ENCODE data around the gene OPALIN. TPM values are rescaled to one million over a fixed set of nuclear protein-coding genes. Genes with fewer than 3 reads are reported as not detected.

OPALIN gene
- total RNA-seq, 1 donor, result not detected

- no peak overlapping the region for H3K4me3 ChIP-seq (ENCODE audit: low read depth, low read length)
- no peak for DNase-seq (ENCODE audit: low read depth)
- TF ChIP-seq CTCF (IDR thresholded peaks at IDR 0.05; ENCODE audit: insufficient read depth, low read length), result no peak
These were observed 10.2 kb upstream of the OPALIN start for GRCh38 chr10:96368971-96369370.

DNA sequence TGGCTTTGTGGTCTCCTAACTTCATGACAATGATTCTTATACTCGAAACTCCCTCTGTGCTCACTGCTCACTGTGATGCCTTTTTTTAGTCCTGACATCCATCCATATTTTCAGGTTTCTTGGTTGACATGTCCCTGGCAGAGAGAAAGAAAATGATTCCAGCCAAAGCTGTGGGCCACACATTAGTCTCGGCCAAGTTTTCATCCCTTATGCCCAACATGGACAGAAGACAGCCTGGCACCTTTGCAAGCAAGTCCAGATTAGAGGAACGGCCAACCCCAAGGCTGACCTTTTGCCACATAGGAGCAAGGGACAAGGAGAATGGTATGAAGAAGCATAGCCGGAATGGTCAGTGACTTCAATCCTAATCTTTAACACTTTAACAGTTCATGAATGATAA is 8.7 kb upstream of the OPALIN start:
- DNase-seq (ENCODE audit: low read depth), result no peak
- TF ChIP-seq CTCF (IDR thresholded peaks at IDR 0.05; ENCODE audit: insufficient read depth, low read length), result no peak

GRCh38 chr10:96366508-96366907 is 7.7 kb upstream of the OPALIN start:
- DNase-seq (ENCODE audit: low read depth), result no peak
- TF ChIP-seq CTCF (IDR thresholded peaks at IDR 0.05; ENCODE audit: insufficient read depth, low read length), result no peak
- no peak overlapping the region for H3K4me3 ChIP-seq (ENCODE audit: low read depth, low read length)

More for the DNA sequence above, 8.7 kb upstream of the OPALIN start:
- H3K4me3 ChIP-seq (ENCODE audit: low read depth, low read length), result no peak overlapping the region

DNA sequence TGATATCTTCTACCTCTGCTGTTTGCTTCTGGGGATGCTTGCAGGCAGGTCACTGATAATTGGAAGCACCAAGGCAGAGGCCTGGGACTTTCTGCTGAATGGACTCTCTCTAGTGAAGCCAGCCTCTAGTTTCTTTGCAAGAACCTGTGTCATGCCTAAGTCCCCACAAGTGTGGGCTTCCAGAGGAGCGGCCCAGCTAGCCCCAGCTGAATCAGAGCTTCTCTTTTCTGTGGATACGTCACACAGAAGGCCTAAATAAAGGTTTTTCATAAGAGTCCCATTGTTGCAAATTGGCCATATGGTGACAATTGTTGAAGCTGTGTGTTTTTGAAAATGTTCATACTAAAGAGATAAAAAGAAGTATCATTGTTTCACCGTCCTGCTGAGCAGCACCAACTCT is 6.8 kb upstream of the OPALIN start:
- DNase-seq (ENCODE audit: low read depth), result no peak
- H3K4me3 ChIP-seq (ENCODE audit: low read depth, low read length), result no peak overlapping the region
- no peak for TF ChIP-seq CTCF (IDR thresholded peaks at IDR 0.05; ENCODE audit: insufficient read depth, low read length)

DNA sequence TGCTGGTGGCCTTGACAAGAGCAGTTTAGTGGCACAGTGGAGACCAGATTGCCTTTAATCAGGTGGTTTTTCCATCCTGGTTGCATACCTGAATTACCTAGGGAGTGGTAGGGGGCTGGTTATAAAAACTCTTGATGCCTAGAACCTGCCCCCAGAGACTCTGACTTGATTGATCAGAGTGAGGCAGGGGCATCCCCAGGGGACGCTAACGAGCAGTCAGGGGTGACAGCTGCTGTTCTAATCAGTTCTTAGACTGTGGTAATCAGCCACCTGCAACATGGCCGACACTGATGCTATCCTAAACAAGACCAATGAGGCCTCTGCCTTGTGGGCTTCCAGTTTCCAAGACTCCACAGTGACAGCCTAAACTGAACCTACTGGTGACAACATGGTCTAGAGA is 2.0 kb upstream of the OPALIN start:
- DNase-seq (ENCODE audit: low read depth), result no peak
- no peak for TF ChIP-seq CTCF (IDR thresholded peaks at IDR 0.05; ENCODE audit: insufficient read depth, low read length)
- H3K4me3 ChIP-seq (ENCODE audit: low read depth, low read length), result no peak overlapping the region

DNA sequence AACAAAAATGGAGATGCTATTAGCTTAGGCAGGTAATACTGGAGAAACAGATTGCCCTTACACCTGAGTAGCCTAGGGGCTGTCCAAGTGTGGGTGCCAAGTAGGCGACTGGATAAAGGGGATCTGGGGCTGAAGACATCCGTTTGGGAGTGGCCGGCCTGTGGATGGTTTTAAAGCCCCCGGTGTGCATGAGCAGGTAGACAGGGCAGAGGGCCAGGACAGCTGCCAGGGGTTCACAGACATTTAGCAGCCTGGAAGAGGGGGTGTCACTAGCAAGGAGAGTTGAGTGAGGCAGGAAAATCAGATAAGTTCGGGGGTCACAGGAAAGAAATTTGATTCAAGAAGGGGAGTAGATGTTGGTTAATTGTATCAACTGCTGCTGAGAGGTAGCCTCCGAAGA is 1.5 kb upstream of the OPALIN start:
- H3K4me3 ChIP-seq (ENCODE audit: low read depth, low read length), result no peak overlapping the region
- no peak for DNase-seq (ENCODE audit: low read depth)
- no peak for TF ChIP-seq CTCF (IDR thresholded peaks at IDR 0.05; ENCODE audit: insufficient read depth, low read length)

DNA sequence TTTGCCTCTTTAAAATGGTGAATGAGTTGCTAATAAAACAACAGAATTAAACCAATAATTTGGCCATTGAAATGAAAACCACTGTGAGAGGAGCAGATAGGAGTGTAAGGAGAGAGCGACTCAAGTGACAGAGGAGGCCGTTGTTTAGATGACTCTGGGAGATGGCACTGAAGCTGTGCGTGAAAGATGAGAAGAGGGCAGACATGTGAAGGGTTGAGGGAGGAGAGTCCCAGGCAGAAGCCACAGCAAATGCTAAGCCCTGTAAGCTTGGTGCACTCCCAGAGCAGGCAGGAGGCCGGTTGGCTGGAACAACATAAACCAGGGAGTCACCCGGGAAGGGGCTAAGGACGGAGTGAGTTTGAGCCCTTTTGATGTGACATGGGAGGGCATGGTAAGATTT is 814 bp upstream of the OPALIN start:
- TF ChIP-seq CTCF (IDR thresholded peaks at IDR 0.05; ENCODE audit: insufficient read depth, low read length), result no peak
- no peak for DNase-seq (ENCODE audit: low read depth)
- H3K4me3 ChIP-seq (ENCODE audit: low read depth, low read length), result no peak overlapping the region
